Ovary (tissue), 1 donor: ENCODE data around the gene ARID1B.

Experiments used
- EP300 ChIP-seq: sonication (generic); formaldehyde crosslinking; IDR thresholded peaks from one replicate; pipeline ENCODE4 v1.6.1; 2017; ENCODE audit warnings: antibody characterized with exemption
- POLR2A ChIP-seq: fragments of 450-650 bp; IDR thresholded peaks from one replicate; pipeline ENCODE4 v1.6.1; 2017; ENCODE audit warnings: antibody characterized with exemption, mild to moderate bottlenecking, moderate library complexity

DNA sequence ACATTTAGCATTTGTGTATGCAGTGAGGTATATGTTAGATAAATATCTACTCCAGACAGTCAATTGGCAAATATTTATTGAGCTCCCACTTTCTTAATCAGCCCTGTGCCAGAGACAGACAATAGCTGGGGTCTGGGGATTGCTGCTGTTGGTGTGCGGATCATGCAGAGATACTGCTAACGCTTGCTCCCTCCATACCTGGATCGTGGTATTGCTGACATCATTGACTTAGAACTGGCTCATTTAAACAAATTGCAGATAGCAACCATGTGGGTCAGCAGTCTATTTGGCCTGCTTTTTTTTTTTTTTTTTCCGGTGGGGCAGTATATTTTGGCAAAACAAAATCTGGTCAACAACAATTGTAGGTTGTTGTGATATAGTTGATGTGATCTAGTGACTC, 9.5 kb downstream of the ARID1B start:
- TF ChIP-seq EP300 (no peak), POLR2A (no peak)
